Right lobe of liver (tissue), 4 donors: ENCODE measurements around the gene CCL17.

Experiments used
- CTCF ChIP-seq, 4 donors: fragments of 200-600 bp in 3 of 4; fragments of 450-650 bp in 1 of 4; IDR thresholded peaks; one replicate each; pipeline versions ENCODE4 v1.5.1 to v1.8.0; 2016 to 2022; ENCODE audit warnings: antibody characterized with exemption in 4 of 4, mild to moderate bottlenecking in 2 of 4
- POLR2A ChIP-seq: fragments of 450-650 bp; IDR thresholded peaks from one replicate; pipeline ENCODE4 v1.6.1; 2017; ENCODE audit warnings: antibody characterized with exemption, mild to moderate bottlenecking
- donor health status: DM: no; HTN: no; CAD: no.
- donor health status: DM: no; HTN: no; CAD: no.
- donor health status: DM: no; HTN: yes; CAD: no.

GRCh38 chr16:57388359-57389086 lies 16.0 kb upstream of the CCL17 start:
- no peak for TF ChIP-seq CTCF (IDR thresholded peaks at IDR 0.05)
- no peak for TF ChIP-seq POLR2A
